OCI-LY3 (cell line): ENCODE data around the gene MATK.
A peak's percentile ranks its signal among the peaks of the same experiment; 100 is the strongest.

Source experiments
- H2AFZ ChIP-seq: fragments of 200-600, 300-600 bp; shearing (Covaris generic); 2 replicates; pipeline ENCODE4 v1.6.0; 2014; ENCODE audit warnings: antibody characterized with exemption, low read depth, low read length
- H3K27ac ChIP-seq: fragments of 200-600, 300-600 bp; sonication (generic); 2 replicates; pipeline ENCODE4 v1.5.1; 2014; ENCODE audit warnings: mild to moderate bottlenecking, low read length, moderate library complexity, mixed read lengths
- H3K27me3 ChIP-seq: fragments of 200-600, 300-600 bp; sonication (generic); 2 replicates; pipeline ENCODE4 v1.6.1; 2014; ENCODE audit warnings: low read depth, low read length, mixed read lengths
- H3K36me3 ChIP-seq: fragments of 200-600, 300-600 bp; sonication (generic); replicated peaks from 2 replicates; pipeline ENCODE3; 2014; ENCODE audit warnings: low read depth, low read length, mixed read lengths
- H3K4me1 ChIP-seq: fragments of 300-600, 200-600 bp; sonication (generic); 2 replicates; pipeline ENCODE4 v1.6.1; 2014; ENCODE audit warnings: low read length, mixed read lengths
- H3K4me2 ChIP-seq: fragments of 200-600, 300-600 bp; sonication (generic); 2 replicates; pipeline ENCODE4 v1.6.1; 2014; ENCODE audit warnings: low read length, mixed read lengths
- H3K4me3 ChIP-seq: fragments of 300-600, 200-600 bp; sonication (generic); 2 replicates; pipeline ENCODE4 v1.5.1; 2014; ENCODE audit warnings: antibody characterized with exemption, mild to moderate bottlenecking, low read length, moderate library complexity
- H3K79me2 ChIP-seq: fragments of 300-600, 200-600 bp; shearing (Covaris generic); 2 replicates; pipeline ENCODE4 v1.6.1; 2014; ENCODE audit warnings: mild to moderate bottlenecking, low read length, mixed read lengths
- H3K9ac ChIP-seq: fragments of 300-600, 200-600 bp; shearing (Covaris generic); 2 replicates; pipeline ENCODE4 v1.6.0; 2014; ENCODE audit warnings: mild to moderate bottlenecking, low read length, moderate library complexity
- H3K9me3 ChIP-seq: fragments of 200-600, 300-600 bp; shearing (Covaris generic); 2 replicates; pipeline ENCODE4 v1.6.1; 2014; ENCODE audit warnings: low read length, mixed read lengths; ENCODE audit not compliant: insufficient read depth
- H4K20me1 ChIP-seq: fragments of 200-600, 300-600 bp; sonication (generic); 2 replicates; pipeline ENCODE4 v1.6.1; 2016; ENCODE audit warnings: low read length, mixed read lengths; ENCODE audit not compliant: insufficient read depth
- CTCF ChIP-seq: fragments of 200-600, 300-600 bp; sonication (generic); IDR thresholded peaks from 2 replicates; pipeline ENCODE4 v1.5.1; 2014; ENCODE audit warnings: antibody characterized with exemption, low read length, low read depth
- EZH2phosphoT487 ChIP-seq: fragments of 200-600 bp; shearing (Covaris generic); IDR thresholded peaks from 2 replicates; pipeline ENCODE4 v1.6.1; 2018; ENCODE audit warnings: antibody characterized with exemption, mixed run types, low read depth

MATK gene

DNA sequence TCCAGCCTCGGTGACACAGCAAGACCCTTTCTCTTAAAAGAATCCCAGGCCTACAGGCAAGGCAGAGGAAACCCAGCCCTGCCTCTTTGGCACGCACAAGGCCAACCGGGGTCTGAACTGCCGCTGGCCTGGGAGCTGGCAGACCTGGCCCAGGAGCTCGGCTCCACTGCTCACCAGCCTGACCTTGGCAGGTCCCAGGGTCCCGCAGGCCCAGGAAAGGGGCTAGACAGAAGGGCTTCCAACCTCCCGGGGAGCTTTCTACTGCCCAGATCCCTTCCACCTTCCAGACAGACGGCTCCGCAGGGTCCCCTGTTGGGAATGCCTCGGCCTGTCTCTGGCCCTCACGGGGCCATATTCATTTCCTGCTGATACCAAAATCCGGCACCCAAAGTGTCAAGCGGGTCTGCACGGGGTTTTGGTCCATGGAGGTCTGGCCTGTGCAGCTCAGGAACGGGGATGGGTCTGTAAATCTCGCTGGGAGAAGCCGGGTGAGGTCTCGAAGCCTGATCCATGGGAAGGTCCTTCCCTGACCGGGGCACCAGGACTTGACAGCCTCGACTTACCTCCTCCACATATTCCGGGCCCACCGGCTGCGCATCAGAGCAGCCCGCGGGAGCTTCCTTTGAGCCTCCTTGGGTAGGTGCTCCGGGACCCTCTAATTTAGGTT is 36.6 kb upstream of the MATK start:
- H3K4me3 ChIP-seq = no peak overlapping the region
- H4K20me1 ChIP-seq = no peaks in the 10 kb centered on the region
- H2AFZ ChIP-seq = no peak overlapping the region
- H3K9ac ChIP-seq = no peak overlapping the region
- no peaks in the 10 kb centered on the region for H3K4me1 ChIP-seq
- TF ChIP-seq EZH2phosphoT487 (no peak), CTCF (no peak)
- no peak overlapping the region for H3K27ac ChIP-seq
- no peak overlapping the region for H3K4me2 ChIP-seq
- H3K36me3 ChIP-seq = no peaks in the 10 kb centered on the region
- H3K27me3 ChIP-seq = no peaks in the 10 kb centered on the region
- H3K79me2 ChIP-seq = no peaks in the 10 kb centered on the region
- no peaks in the 10 kb centered on the region for H3K9me3 ChIP-seq

GRCh38 chr19:3821857-3822364 is 35.7 kb upstream of the MATK start:
- no peak for TF ChIP-seq EZH2phosphoT487
- TF ChIP-seq CTCF = peak; percentile 93
- Histone ChIP-seq H3K79me2 (no peaks in the 10 kb centered on the region), H3K4me2 (no peak overlapping the region), H4K20me1 (no peaks in the 10 kb centered on the region), H3K9me3 (no peaks in the 10 kb centered on the region), H3K27ac (no peak overlapping the region), H3K4me1 (no peaks in the 10 kb centered on the region), H3K9ac (no peak overlapping the region), H3K27me3 (no peaks in the 10 kb centered on the region), H2AFZ (no peak overlapping the region), H3K4me3 (no peak overlapping the region), H3K36me3 (no peaks in the 10 kb centered on the region)

- Histone ChIP-seq H3K36me3 (no peaks in the 10 kb centered on the region), H3K27me3 (no peaks in the 10 kb centered on the region), H3K27ac (no peak overlapping the region), H3K4me2 (no peak overlapping the region), H2AFZ (no peak overlapping the region), H3K79me2 (no peaks in the 10 kb centered on the region), H4K20me1 (no peaks in the 10 kb centered on the region), H3K9me3 (no peaks in the 10 kb centered on the region), H3K4me3 (no peak overlapping the region), H3K9ac (no peak overlapping the region), H3K4me1 (no peaks in the 10 kb centered on the region)
- TF ChIP-seq EZH2phosphoT487 = no peak
- no peak for TF ChIP-seq CTCF
Measured at GRCh38 chr19:3821156-3821555, 35.0 kb upstream of the MATK start.

GRCh38 chr19:3819989-3820388 is 33.8 kb upstream of the MATK start:
- H3K4me1 ChIP-seq = no peaks in the 10 kb centered on the region

More at GRCh38 chr19:3819989-3820388, 33.8 kb upstream of the MATK start:
- Histone ChIP-seq H2AFZ (no peak overlapping the region), H3K27ac (no peak overlapping the region), H3K79me2 (no peaks in the 10 kb centered on the region), H4K20me1 (no peaks in the 10 kb centered on the region), H3K4me3 (no peak overlapping the region), H3K36me3 (no peaks in the 10 kb centered on the region), H3K9ac (no peak overlapping the region), H3K9me3 (no peaks in the 10 kb centered on the region), H3K27me3 (no peaks in the 10 kb centered on the region), H3K4me2 (no peak overlapping the region)
- no peak for TF ChIP-seq EZH2phosphoT487
- TF ChIP-seq CTCF = no peak
